ENCODE measurements around the gene CTSA. TPM values are rescaled to one million over a fixed set of nuclear protein-coding genes. Genes with fewer than 3 reads are reported as not detected.

Gene CTSA
- total and polyA plus RNA-seq, 9 of the 15 experiments (the other 6 are each of a cell fraction or from before 2014, with no cell fraction given) = 8.8 to 61.7 (median 28.3) TPM

DNA sequence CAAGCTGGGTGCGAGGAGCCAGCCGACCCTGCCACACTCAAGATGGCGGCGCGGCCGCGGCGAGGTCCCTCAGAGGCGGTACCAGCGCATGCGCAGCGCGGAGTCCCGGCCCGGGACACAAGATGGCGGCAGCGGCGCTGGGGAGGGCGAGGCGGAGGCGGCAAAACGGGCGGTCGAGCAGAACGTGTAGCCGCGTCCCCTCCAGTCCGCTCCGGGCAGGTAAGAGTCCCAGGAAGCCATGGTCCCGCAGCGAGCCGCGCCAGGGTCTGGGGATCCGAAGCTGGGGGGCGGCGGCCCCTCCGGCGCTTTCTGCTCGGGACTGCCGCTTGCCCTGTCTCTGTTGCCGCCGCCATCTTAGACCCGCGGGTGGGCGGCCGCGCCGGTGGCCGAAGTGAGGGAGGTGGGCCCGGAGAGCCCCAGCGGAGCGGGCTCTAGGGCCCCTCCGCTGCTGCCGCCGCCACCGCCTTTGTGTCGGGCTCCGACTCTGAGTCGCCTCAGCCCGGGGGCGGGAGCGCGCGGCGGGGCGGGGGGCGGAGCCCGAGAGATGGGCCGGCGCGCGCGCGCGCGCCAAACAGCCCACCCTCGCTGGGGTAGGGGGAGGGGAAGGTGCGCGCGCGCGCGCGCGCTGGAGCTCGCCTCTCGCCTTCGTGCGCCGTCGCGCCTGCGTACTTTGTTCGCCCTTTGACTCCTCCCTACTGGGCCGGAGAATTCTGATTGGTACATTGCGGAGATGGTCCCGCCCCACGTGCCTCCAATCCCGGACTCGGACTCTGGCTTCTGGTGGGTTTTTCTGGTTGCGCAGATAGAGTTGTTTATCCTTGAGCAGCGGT lies 43.7 kb downstream of the CTSA start, which contains the start of gene PCIF1 (continued):
- TF ChIP-seq, protein P1, sequence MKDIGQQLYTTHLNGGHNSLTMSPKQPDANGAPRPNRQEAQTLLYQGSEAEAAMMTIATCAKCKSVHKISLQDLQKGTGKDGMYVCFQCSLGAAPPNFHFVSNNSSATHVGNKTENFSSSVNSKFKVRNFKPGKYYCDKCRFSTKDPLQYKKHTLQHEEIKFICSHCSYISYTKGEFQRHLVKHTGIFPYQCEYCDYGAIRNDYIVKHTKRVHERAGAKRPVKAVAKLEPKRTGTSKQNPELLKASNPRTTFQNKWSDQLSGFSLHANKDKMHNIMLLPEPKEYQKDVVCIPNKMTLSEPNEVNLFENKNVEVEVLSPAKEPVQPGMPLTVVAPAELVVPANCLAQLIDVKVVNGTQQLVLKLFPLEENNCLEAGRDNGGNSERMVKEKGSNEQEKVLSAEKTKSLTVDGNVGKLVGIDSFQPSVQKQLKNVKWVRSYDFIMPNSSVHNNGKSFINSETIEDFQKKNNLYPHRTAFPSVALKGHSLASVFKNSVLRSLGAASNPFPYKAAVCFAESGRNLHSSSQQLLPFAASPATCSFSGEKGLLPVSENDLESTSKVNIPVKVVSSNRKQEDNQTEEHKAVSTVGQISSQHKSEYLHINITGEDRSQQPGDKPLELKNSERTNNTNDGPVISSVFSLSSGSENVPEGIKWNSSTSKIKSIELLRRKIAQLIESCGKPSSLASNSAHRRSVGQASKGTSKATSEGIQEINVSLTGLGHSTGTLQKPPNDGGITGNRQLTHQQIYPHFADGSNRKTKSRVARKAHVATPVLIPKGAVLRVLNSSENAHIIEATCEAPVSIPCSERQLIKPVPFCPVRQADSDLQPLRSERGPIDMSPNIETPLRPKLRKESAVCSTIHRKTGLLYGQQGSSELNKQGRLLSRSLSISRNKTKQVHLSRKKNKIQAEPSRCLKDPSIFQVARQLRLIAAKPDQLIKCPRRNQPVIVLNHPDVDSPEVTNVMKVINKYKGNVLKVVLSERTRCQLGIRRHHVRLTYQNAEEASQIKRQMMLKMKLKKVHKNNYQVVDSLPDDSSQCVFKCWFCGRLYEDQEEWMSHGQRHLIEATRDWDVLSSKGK (CRISPR knock-in tag; IDR thresholded peaks at IDR 0.05) = no peak
- TF ChIP-seq GATA2 (CRISPR knock-in tag; IDR thresholded peaks at IDR 0.05) (no peak), HOXB6 (CRISPR knock-in tag; IDR thresholded peaks at IDR 0.05; ENCODE audit: borderline replicate concordance) (no peak), ZNF507 (tag; conservative IDR thresholded peaks at IDR 0.05) (no peak), ZNF175 (CRISPR knock-in tag; IDR thresholded peaks at IDR 0.05; ENCODE audit: low read depth) (peak; percentile 72; the same call in 1 of the 2 replicates), SMAD4 (CRISPR knock-in tag; conservative IDR thresholded peaks at IDR 0.05) (no peak; the same call in none of the 2 replicates), HDAC8 (tag; IDR thresholded peaks at IDR 0.05) (no peak), SNRNP70 (optimal IDR thresholded peaks at IDR 0.05; ENCODE audit: low read depth, low read length) (no peak), ARHGAP35 (IDR thresholded peaks at IDR 0.05; ENCODE audit: partially characterized antibody) (no peak), MBD2 (IDR thresholded peaks at IDR 0.05; ENCODE audit: borderline replicate concordance, low read depth) (peak; percentile 81), ZBTB8A (IDR thresholded peaks at IDR 0.05; ENCODE audit: partially characterized antibody) (no peak), KDM4B (IDR thresholded peaks at IDR 0.05; ENCODE audit: borderline replicate concordance in 2 of 2, low read depth in 1 of 2) (peak in 1 of 2 experiments; percentile 71; a peak in 2 of 4 replicates), ZBED1 (IDR thresholded peaks at IDR 0.05) (no peak), HMGN3 (IDR thresholded peaks at IDR 0.05; ENCODE audit: borderline replicate concordance, extremely low read depth, insufficient read length, low read depth, low read length) (peak; percentile 91), EGR1 (conservative IDR thresholded peaks at IDR 0.05) (peak; percentile 75)
- TF ChIP-seq, protein P2, sequence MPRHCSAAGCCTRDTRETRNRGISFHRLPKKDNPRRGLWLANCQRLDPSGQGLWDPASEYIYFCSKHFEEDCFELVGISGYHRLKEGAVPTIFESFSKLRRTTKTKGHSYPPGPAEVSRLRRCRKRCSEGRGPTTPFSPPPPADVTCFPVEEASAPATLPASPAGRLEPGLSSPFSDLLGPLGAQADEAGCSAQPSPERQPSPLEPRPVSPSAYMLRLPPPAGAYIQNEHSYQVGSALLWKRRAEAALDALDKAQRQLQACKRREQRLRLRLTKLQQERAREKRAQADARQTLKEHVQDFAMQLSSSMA (CRISPR knock-in tag; IDR thresholded peaks at IDR 0.05) = peak; percentile 100
- TF ChIP-seq, protein P3, sequence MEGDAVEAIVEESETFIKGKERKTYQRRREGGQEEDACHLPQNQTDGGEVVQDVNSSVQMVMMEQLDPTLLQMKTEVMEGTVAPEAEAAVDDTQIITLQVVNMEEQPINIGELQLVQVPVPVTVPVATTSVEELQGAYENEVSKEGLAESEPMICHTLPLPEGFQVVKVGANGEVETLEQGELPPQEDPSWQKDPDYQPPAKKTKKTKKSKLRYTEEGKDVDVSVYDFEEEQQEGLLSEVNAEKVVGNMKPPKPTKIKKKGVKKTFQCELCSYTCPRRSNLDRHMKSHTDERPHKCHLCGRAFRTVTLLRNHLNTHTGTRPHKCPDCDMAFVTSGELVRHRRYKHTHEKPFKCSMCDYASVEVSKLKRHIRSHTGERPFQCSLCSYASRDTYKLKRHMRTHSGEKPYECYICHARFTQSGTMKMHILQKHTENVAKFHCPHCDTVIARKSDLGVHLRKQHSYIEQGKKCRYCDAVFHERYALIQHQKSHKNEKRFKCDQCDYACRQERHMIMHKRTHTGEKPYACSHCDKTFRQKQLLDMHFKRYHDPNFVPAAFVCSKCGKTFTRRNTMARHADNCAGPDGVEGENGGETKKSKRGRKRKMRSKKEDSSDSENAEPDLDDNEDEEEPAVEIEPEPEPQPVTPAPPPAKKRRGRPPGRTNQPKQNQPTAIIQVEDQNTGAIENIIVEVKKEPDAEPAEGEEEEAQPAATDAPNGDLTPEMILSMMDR (IDR thresholded peaks at IDR 0.05 in 2 of 3, conservative IDR thresholded peaks at IDR 0.05 in 1 of 3; ENCODE audit: insufficient read depth in 2 of 3, low read depth in 1 of 3, low read length in 3 of 3) = peak in 1 of 3 experiments; percentile 25; a peak in 1 of 6 replicates
- TF ChIP-seq, protein P4, sequence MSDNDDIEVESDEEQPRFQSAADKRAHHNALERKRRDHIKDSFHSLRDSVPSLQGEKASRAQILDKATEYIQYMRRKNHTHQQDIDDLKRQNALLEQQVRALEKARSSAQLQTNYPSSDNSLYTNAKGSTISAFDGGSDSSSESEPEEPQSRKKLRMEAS (CRISPR knock-in tag; IDR thresholded peaks at IDR 0.05) = peak; percentile 43
- TF ChIP-seq, protein P5, sequence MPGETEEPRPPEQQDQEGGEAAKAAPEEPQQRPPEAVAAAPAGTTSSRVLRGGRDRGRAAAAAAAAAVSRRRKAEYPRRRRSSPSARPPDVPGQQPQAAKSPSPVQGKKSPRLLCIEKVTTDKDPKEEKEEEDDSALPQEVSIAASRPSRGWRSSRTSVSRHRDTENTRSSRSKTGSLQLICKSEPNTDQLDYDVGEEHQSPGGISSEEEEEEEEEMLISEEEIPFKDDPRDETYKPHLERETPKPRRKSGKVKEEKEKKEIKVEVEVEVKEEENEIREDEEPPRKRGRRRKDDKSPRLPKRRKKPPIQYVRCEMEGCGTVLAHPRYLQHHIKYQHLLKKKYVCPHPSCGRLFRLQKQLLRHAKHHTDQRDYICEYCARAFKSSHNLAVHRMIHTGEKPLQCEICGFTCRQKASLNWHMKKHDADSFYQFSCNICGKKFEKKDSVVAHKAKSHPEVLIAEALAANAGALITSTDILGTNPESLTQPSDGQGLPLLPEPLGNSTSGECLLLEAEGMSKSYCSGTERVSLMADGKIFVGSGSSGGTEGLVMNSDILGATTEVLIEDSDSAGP (CRISPR knock-in tag; IDR thresholded peaks at IDR 0.05) = no peak

Data from K562 (cell line).